SU-DHL-6 (cell line): Measurements from ENCODE around the gene GNAQ.

Experiments
- CTCF ChIP-seq: fragments of 200-600 bp; sonication (generic); IDR thresholded peaks from one replicate; pipeline ENCODE4 v1.5.1; 2017; ENCODE audit warnings: antibody characterized with exemption, mild to moderate bottlenecking, low read length, moderate library complexity; ENCODE audit not compliant: insufficient read depth, poor library complexity, severe bottlenecking
- EZH2phosphoT487 ChIP-seq: fragments of 200-600 bp; sonication (generic), shearing (Covaris generic); conservative IDR thresholded peaks from 2 replicates; pipeline ENCODE4 v1.6.1; 2018; ENCODE audit warnings: mild to moderate bottlenecking, antibody characterized with exemption, low read length, moderate library complexity, mixed read lengths

GRCh38 chr9:77896269-77896937 lies 135.2 kb downstream of the GNAQ start:
- TF ChIP-seq CTCF (no peak), EZH2phosphoT487 (no peak)
